IMR-90 (cell line): ENCODE results near the gene GDI2. TPM values are rescaled to one million over a fixed set of nuclear protein-coding genes. Genes with fewer than 3 reads are reported as not detected.

Experiments used
- ATAC-seq: fragments of 200-7000 bp; cut with Tn5 transposase; 2 replicates; pipeline ENCODE4 v1.9.1; 2020; ENCODE audit warnings: low read depth, mild to moderate bottlenecking, moderate library complexity
- BruUV-seq: library from RNA; stranded (reverse); fragments of 400-500 nt; replicated peaks from 2 replicates; lab custom pipeline; 2021; lab: Mats Ljungman, UMichigan
- CTCF ChIA-PET: fragments of 300-600 bp; formaldehyde crosslinking; extraction: SDS; loops from one replicate; lab custom pipeline; 2021; ENCODE audit warnings: antibody characterized with exemption; lab: Yijun Ruan, JAX
- POLR2A ChIA-PET: fragments of 300-600 bp; sonication (Branson Sonifier 250); formaldehyde crosslinking; loops from one replicate; lab custom pipeline; 2022; ENCODE audit warnings: antibody characterized with exemption; ENCODE audit not compliant: unreplicated experiment; lab: Charles Lee
- DNase-seq: peaks from one replicate; pipeline ENCODE4 v3.0.0; 2013
- H2AFZ ChIP-seq: replicated peaks from 2 replicates; pipeline ENCODE3; 2013; ENCODE audit warnings: low read length, mild to moderate bottlenecking; ENCODE audit not compliant: poor library complexity
- H2AK5ac ChIP-seq: 2 replicates; pipeline ENCODE4 v1.6.1; 2013; ENCODE audit warnings: low read depth, low read length, inconsistent platforms
- H2AK9ac ChIP-seq: replicated peaks from 2 replicates; pipeline ENCODE3; 2013; ENCODE audit warnings: mild to moderate bottlenecking, low read depth, low read length, moderate library complexity; ENCODE audit not compliant: poor library complexity
- H2BK120ac ChIP-seq: 2 replicates; pipeline ENCODE4 v1.6.1; 2013; ENCODE audit warnings: low read depth, low read length, inconsistent platforms
- H2BK15ac ChIP-seq: 3 replicates; pipeline ENCODE4 v1.6.1; 2013; ENCODE audit warnings: low read depth, low read length, inconsistent platforms
- H2BK20ac ChIP-seq: 2 replicates; pipeline ENCODE4 v1.6.1; 2013; ENCODE audit warnings: low read depth, mild to moderate bottlenecking, inconsistent platforms, low read length, moderate library complexity
- H2BK5ac ChIP-seq: 2 replicates; pipeline ENCODE4 v1.6.1; 2013; ENCODE audit warnings: mild to moderate bottlenecking, low read depth, low read length, inconsistent platforms; ENCODE audit not compliant: poor library complexity, severe bottlenecking
- H3K14ac ChIP-seq: replicated peaks from 2 replicates; pipeline ENCODE4 v1.6.1; 2013; ENCODE audit warnings: low read depth, low read length, inconsistent platforms
- H3K18ac ChIP-seq: 2 replicates; pipeline ENCODE4 v1.6.1; 2013; ENCODE audit warnings: low read depth, low read length, control low read depth
- H3K23ac ChIP-seq: 2 replicates; pipeline ENCODE4 v1.6.1; 2013; ENCODE audit warnings: low read depth, low read length, inconsistent platforms
- H3K27ac ChIP-seq: 2 replicates; pipeline ENCODE4 v1.5.1; 2013; ENCODE audit warnings: mild to moderate bottlenecking, control low read depth, low read length; ENCODE audit not compliant: insufficient read depth
- H3K27me3 ChIP-seq: 2 replicates; pipeline ENCODE4 v1.6.1; 2013; ENCODE audit warnings: low read length; ENCODE audit not compliant: control insufficient read depth, insufficient read depth
- H3K36me3 ChIP-seq: 2 replicates; pipeline ENCODE4 v1.6.1; 2013; ENCODE audit warnings: low read length, mixed read lengths; ENCODE audit not compliant: control insufficient read depth, insufficient read depth
- H3K4ac ChIP-seq: 2 replicates; pipeline ENCODE4 v1.6.1; 2013; ENCODE audit warnings: low read depth, low read length, inconsistent platforms
- H3K4me1 ChIP-seq: 2 replicates; pipeline ENCODE4 v1.6.1; 2013; ENCODE audit warnings: low read length, mixed read lengths; ENCODE audit not compliant: control insufficient read depth, insufficient read depth
- H3K4me2 ChIP-seq: 2 replicates; pipeline ENCODE4 v1.6.1; 2013; ENCODE audit warnings: low read depth, mild to moderate bottlenecking, control low read depth, low read length, moderate library complexity
- H3K4me3 ChIP-seq: 2 replicates; pipeline ENCODE4 v1.5.1; 2013; ENCODE audit warnings: low read depth, mild to moderate bottlenecking, control low read depth, low read length, moderate library complexity; ENCODE audit not compliant: insufficient read depth
- H3K56ac ChIP-seq: 2 replicates; pipeline ENCODE4 v1.6.1; 2013; ENCODE audit warnings: low read length, inconsistent platforms; ENCODE audit not compliant: insufficient read depth; ENCODE audit errors: extremely low read depth
- H3K79me1 ChIP-seq, 2 experiments: 2 replicates each; pipeline ENCODE4 v1.6.1; 2013; ENCODE audit warnings: low read length in 2 of 2, inconsistent platforms in 1 of 2, low read depth in 1 of 2
- H3K9ac ChIP-seq: 2 replicates; pipeline ENCODE4 v1.6.1; 2013; ENCODE audit warnings: low read depth, low read length, control low read depth
- H3K9me1 ChIP-seq: 2 replicates; pipeline ENCODE4 v1.6.1; 2013; ENCODE audit warnings: low read length, inconsistent platforms; ENCODE audit not compliant: insufficient read depth
- H3K9me3 ChIP-seq: 2 replicates; pipeline ENCODE4 v1.6.1; 2013; ENCODE audit warnings: low read length; ENCODE audit not compliant: control insufficient read depth, insufficient read depth
- H4K20me1 ChIP-seq: 2 replicates; pipeline ENCODE4 v1.6.1; 2013; ENCODE audit warnings: low read length, inconsistent platforms; ENCODE audit not compliant: insufficient read depth
- H4K5ac ChIP-seq: 2 replicates; pipeline ENCODE4 v1.6.1; 2013; ENCODE audit warnings: mild to moderate bottlenecking, low read depth, low read length, control low read depth
- H4K8ac ChIP-seq, 2 experiments: 2 replicates each; pipeline ENCODE4 v1.6.1; 2013; ENCODE audit warnings: low read depth in 2 of 2, low read length in 2 of 2, control low read depth in 1 of 2, inconsistent platforms in 1 of 2
- H4K91ac ChIP-seq: 2 replicates; pipeline ENCODE4 v1.6.1; 2013; ENCODE audit warnings: low read depth, low read length, inconsistent platforms; ENCODE audit not compliant: insufficient read depth
- CEBPB ChIP-seq: IDR thresholded peaks from 2 replicates; pipeline ENCODE4 v1.6.1; 2012; ENCODE audit warnings: low read depth, low read length, improper control_type of control experiment
- CHD1 ChIP-seq: IDR thresholded peaks from 2 replicates; pipeline ENCODE4 v1.6.1; 2012; ENCODE audit warnings: low read depth, low read length, improper control_type of control experiment
- CTCF ChIP-seq: conservative IDR thresholded peaks from 2 replicates; pipeline ENCODE4 v1.5.1; 2012; ENCODE audit warnings: mild to moderate bottlenecking, low read depth, low read length, improper control_type of control experiment
- ELK1 ChIP-seq: fragments of 150-350 bp; IDR thresholded peaks from 2 replicates; pipeline ENCODE4 v1.6.1; 2016; ENCODE audit warnings: low read depth, mild to moderate bottlenecking, low read length, moderate library complexity, borderline replicate concordance
- MAFK ChIP-seq: IDR thresholded peaks from 2 replicates; pipeline ENCODE4 v1.6.1; 2012; ENCODE audit warnings: low read depth, low read length, improper control_type of control experiment
- MAZ ChIP-seq: IDR thresholded peaks from 2 replicates; pipeline ENCODE4 v1.6.1; 2012; ENCODE audit warnings: low read depth, mild to moderate bottlenecking, low read length, improper control_type of control experiment, moderate library complexity, borderline replicate concordance
- MXI1 ChIP-seq: IDR thresholded peaks from 2 replicates; pipeline ENCODE4 v1.6.1; 2012; ENCODE audit warnings: low read depth, mild to moderate bottlenecking, low read length, moderate library complexity, borderline replicate concordance
- NFE2L2 ChIP-seq: fragments of 150-350 bp; IDR thresholded peaks from 2 replicates; pipeline ENCODE4 v1.6.1; 2016; ENCODE audit warnings: low read depth, mild to moderate bottlenecking, low read length
- POLR2A ChIP-seq: IDR thresholded peaks from 2 replicates; pipeline ENCODE4 v1.6.1; 2012; ENCODE audit warnings: mild to moderate bottlenecking, low read depth, low read length
- RAD21 ChIP-seq: IDR thresholded peaks from 2 replicates; pipeline ENCODE4 v1.6.1; 2012; ENCODE audit warnings: low read length, improper control_type of control experiment
- RCOR1 ChIP-seq: IDR thresholded peaks from 2 replicates; pipeline ENCODE4 v1.6.1; 2012; ENCODE audit warnings: mild to moderate bottlenecking, low read length, improper control_type of control experiment; ENCODE audit not compliant: insufficient replicate concordance
- RFX5 ChIP-seq: IDR thresholded peaks from 2 replicates; pipeline ENCODE4 v1.8.0; 2012; ENCODE audit warnings: low read depth, mild to moderate bottlenecking, low read length, moderate library complexity
- WGBS, 2 experiments: methylation state at CpG; one replicate each; pipeline versions ENCODE4 v1.1.5 to v1.1.7; 2013; ENCODE audit warnings: missing lambda C conversion rate in 2 of 2; ENCODE audit not compliant: insufficient read length in 1 of 2; ENCODE audit errors: extremely low coverage in 2 of 2; 5-methylcytosine and 5-hydroxymethylcytosine counted together
- dilution Hi-C: fragments of 300-500 bp; cut with HindIII; formaldehyde crosslinking; loops from one replicate; pipeline ENCODE4 v1.14.3; 2018; ENCODE audit warnings: low sequenced_read_pairs; ENCODE audit not compliant: unreplicated experiment
- in situ Hi-C: fragments of 300-500 bp; cut with MboI; formaldehyde crosslinking; loops from 3 replicates; pipeline ENCODE4 v1.14.3; 2019; ENCODE audit warnings: low sequenced_read_pairs, inconsistent platforms, mixed read lengths
- intact Hi-C: fragments of 100-400 bp; cut with micrococcal nuclease; formaldehyde crosslinking; loops from 2 replicates; pipeline ENCODE4 v1.10.0; 2022
- polyA plus RNA-seq, 3 experiments: library from polyadenylated mRNA; depleted of rRNA; stranded (reverse); fragments of >200 nt; gene quantifications; 2 replicates each; pipeline ENCODE4 v1.2.3, GENCODE V29; 2012; ENCODE audit warnings: low replicate concordance in 1 of 3
- total RNA-seq: library from RNA; depleted of rRNA; stranded (reverse); fragments of >200 nt; gene quantifications from 2 replicates; pipeline ENCODE4 v1.2.3, GENCODE V29; 2012

The GDI2 gene
- total and polyA plus RNA-seq, 2 of the 4 experiments (the other 2 are of a cell fraction), result 171 to 396 TPM

DNA sequence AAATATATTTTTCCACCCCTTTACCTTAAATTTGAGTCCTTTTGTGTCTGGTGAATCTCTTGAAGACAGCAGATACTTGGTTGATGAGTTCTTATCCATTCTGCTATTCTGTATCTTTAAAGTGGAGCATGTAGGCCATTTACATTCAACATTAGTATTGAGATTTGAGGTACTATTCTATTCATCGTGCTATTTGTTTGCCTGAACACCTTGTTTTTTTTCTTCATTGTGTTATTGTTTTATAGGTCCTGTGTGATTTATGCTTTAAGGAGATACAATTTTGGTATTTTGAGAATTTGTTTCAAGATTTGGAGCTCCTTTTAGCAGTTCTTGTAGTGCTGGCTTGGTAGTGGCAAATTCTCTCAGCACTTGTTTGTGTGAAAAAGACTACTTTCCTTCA is 29.9 kb downstream of the GDI2 start:
- DNase-seq, result no peak
- TF ChIP-seq RFX5 (no peak), CTCF (no peak), MAFK (no peak), MAZ (no peak), RAD21 (no peak), ELK1 (no peak), RCOR1 (no peak), POLR2A (no peak), NFE2L2 (no peak), MXI1 (no peak), CHD1 (no peak), CEBPB (no peak)
- Histone ChIP-seq H4K91ac (no peak overlapping the region), H3K23ac (no peak overlapping the region), H3K9me1 (peaks cover 3% of the 10 kb centered on the region; the same call in 1 of the 2 replicates), H4K5ac (no peak overlapping the region), H3K79me1 (peaks cover 15 to 50% of the 10 kb centered on the region in 2 experiments), H3K56ac (no peak overlapping the region), H3K9me3 (no peaks in the 10 kb centered on the region), H3K4me1 (no peaks in the 10 kb centered on the region), H2AK5ac (no peak overlapping the region), H3K14ac (no peak overlapping the region), H4K8ac (no peak overlapping the region), H3K4me3 (no peak overlapping the region), H3K4ac (no peak overlapping the region), H2BK5ac (no peak overlapping the region), H3K27me3 (no peaks in the 10 kb centered on the region), H2BK120ac (no peak overlapping the region), H2AK9ac (no peak overlapping the region), H2BK20ac (no peak overlapping the region), H4K20me1 (peaks cover 49% of the 10 kb centered on the region), H2AFZ (no peak overlapping the region), H3K4me2 (no peak overlapping the region), H3K18ac (no peak overlapping the region), H3K9ac (no peak overlapping the region), H3K36me3 (peaks cover 29% of the 10 kb centered on the region), H3K27ac (no peak overlapping the region), H2BK15ac (no peak overlapping the region)
- ATAC-seq, result no peak
- in situ Hi-C loops, result no loop called here
- dilution Hi-C loops, result no loop called here
- intact Hi-C loops, result no loop called here
- ChIA-PET POLR2A (no interaction called here), CTCF (no interaction called here)
- no CpG with 5 or more reads among the region's 1 CpG for WGBS, 2 experiments
- no TSS peak for BruUV-seq
